VCaP (cell line): ENCODE data around the gene NCBP2.

Experiments
- H3K27ac ChIP-seq: fragments of 450-650 bp; 2 replicates; pipeline ENCODE4 v1.5.1; 2017
- TF ChIP-seq, protein P1 (sequence below): fragments of 450-650 bp; conservative IDR thresholded peaks from 2 replicates; pipeline ENCODE4 v1.5.1; 2017; ENCODE audit warnings: mild to moderate bottlenecking, moderate library complexity

NCBP2 gene

DNA sequence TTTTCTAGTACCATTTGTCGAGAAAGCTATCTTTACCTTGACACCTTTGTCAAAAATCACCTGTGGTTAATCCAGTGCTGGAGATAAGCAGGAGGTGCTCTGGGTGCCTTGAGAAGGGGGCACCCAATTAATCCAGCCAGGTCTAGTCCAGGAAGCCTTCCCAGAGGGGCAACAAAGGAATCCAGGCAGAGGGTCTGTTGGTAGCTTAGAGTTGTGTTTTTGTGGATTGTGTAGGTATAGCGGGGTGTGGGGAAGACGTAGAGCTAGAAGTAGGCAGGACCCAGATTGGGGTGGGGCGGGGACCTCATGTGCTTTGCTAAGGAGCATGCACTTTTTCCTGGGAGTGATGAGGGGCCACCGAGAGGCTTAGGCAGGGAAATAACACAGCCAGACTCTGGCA is 32.3 kb upstream of the NCBP2 start:
- H3K27ac ChIP-seq: no peak overlapping the region
- TF ChIP-seq, protein P1, sequence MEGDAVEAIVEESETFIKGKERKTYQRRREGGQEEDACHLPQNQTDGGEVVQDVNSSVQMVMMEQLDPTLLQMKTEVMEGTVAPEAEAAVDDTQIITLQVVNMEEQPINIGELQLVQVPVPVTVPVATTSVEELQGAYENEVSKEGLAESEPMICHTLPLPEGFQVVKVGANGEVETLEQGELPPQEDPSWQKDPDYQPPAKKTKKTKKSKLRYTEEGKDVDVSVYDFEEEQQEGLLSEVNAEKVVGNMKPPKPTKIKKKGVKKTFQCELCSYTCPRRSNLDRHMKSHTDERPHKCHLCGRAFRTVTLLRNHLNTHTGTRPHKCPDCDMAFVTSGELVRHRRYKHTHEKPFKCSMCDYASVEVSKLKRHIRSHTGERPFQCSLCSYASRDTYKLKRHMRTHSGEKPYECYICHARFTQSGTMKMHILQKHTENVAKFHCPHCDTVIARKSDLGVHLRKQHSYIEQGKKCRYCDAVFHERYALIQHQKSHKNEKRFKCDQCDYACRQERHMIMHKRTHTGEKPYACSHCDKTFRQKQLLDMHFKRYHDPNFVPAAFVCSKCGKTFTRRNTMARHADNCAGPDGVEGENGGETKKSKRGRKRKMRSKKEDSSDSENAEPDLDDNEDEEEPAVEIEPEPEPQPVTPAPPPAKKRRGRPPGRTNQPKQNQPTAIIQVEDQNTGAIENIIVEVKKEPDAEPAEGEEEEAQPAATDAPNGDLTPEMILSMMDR: no peak

DNA sequence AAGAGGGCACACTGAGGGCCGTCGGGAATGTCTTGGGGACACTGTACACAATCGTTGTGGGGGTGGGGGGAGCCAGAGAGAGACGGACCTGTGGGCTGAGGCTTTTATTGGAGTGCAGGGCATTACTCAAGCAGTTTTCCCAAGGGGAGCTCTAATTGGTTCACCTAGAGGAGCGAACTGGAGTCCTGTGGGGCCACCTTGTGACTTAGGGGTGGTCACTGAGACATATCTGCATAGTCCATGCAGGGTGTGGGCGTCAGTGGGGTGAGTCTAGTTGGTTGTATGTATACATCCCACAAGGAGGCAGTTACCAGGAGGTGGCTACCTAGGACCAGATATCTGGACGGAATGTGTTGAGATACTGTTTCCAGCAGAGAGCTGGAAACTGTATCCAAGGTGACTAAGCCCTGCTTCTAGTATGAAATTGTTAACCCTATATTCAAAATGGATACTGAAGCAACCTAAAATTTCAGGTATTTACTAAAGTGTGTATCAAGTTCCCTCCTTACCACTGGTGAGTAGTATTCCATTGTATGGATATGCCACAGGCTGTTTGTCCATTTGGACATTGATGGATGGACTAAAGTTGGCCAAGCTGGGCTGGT is 28.9 kb upstream of the NCBP2 start:
- TF ChIP-seq, protein P1: no peak
- H3K27ac ChIP-seq: peak overlapping the region; percentile 68

DNA sequence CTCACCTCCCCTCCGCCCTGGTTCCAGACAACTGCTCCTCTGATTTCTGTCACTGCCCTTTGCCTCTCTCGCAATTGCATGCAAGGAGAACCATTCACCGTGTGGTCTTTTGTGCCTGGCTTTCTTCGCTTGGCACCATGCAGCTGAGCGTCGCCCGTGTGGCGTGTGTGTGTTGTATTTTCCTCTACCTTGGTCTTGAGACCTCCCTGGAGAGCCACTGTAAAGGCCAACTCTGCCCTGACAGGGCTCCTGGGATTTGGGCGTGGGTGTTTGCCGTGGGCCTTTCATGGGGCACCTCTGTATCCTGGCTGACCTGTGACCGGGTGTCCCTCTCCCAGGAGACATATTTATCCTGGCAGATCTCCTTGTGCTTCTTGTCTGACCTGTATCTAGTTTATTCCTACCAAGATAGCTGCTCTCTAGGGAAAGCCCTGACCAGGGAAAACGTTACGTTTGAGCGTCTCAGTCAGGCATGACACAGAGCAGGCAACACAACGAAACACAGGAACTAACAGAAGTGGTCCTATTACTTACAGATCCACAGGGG is 28.3 kb upstream of the NCBP2 start:
- TF ChIP-seq, protein P1: no peak
- peak overlapping the region; percentile 68 for H3K27ac ChIP-seq

DNA sequence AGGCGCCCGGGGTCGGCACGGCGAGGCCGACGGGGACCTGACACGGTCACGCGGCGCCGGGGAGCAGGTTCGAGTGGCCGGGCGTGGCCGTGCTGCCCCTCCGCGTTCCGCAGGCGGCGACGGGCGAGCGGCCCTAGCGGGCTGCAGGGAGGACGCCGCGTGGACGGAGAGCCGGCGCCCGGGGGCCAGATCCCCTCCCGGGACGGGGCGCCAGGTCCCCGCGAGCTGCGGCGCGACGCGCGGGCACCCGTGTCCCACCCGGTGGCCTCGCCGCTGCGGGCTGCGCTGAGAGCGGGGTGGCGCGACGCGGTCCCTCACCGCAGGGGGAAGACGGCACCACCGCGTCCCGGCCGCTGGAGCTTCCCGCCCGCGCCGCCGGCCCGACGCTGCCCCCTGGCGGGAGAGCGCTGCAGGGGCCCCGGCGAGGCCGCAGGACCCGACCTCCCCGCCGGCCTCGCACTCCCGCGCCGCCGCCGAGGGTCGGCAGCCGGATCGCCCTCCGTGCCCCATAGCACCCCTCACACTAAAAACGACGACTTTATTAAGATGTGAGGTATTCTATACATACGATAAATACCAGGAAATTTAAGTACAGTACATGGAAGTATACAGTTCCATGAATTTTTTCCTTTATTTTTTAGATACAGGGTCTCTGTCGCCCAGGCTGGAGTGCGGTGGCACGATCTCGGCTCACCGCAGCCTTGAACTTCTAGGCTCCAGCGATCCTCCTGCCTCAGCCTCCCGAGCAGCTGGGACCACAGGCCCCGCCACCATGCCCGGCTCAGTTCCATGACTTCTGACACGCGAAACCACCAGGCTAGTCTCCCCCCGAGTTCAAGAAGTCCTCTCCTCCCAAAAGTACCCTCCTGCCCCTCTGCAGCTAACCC is 27.6 kb upstream of the NCBP2 start:
- H3K27ac ChIP-seq: peak overlapping the region; percentile 68
- TF ChIP-seq, protein P1: peak; percentile 97

DNA sequence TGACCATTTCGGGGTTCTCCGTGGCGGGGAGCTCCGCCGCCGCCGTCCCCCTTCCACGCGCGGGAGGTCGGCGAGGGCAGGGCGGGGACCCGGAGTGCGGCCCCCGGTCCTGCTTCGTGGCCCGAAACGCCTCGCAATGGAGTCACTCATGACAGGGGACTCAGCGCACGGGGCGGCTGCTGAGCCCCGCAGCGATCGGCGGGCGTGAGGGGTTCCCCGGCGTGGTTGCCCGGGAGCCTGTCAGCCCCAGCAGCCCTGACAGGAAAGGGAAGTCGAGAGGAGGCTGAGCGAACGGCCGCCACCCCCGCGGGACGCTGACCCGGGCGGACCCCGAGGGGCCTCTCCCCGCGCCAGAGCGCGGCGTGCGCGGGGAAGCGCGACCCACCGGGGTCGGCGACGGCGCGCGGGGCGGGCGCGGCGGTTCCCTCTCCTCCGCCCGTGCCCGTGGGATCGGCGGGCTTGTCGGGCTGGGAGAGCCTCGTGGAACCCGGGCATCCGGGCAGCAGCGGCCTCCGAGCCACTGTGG is 26.9 kb upstream of the NCBP2 start:
- TF ChIP-seq, protein P1: no peak
- peak overlapping the region; percentile 68 for H3K27ac ChIP-seq

DNA sequence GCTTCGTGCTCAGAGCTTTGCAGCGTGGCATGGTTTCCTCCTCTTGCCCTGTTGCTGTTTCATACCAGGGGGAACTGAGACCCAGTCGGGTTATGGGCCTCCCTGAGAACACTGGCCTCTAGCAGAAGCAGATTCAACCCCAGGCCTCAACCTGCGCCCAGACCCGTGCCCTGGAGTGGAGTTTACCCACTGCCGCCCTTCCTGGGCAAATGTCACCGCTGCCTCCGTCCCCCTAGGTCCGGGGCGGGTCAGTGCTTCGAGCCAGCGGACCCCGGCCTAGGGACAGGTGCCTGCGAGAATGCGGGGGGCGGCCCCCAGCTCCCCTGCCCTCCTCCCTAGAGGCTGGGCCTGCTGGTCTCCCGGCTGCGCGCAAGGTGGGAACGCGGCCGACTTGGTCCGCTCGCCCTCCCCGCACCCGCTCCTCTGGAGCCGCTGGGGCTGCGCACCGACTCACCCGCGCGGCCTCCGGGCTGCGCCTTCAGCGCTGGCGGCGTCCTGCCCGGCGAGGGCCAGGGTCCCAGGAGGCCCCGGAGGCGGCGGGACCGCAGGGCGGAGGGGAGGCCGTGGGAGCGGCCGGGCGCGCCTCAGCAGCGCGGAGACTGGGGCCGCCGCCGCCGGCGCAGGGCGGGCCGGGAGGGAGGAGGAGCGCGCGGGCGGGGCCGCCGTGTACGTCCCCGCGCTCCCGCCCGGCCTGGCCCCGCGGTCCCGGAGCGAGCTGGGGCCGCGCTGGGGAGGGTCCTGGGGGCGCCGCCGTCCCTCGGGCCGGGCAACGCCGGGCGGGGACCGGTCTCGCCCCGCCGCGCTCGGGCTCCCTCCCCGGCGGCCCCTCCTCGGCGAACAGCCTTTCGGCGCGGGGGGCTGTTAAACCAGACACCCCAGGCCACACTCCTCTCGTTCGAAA is 26.2 kb upstream of the NCBP2 start, which contains the start of gene PIGZ:
PIGZ (minus strand) TSS at position 601 of the 901 bp plus-strand sequence. CDS start 16,802 bp downstream, outside the sequence.
- TF ChIP-seq, protein P1: no peak
- H3K27ac ChIP-seq: peak within 1 kb of the TSS; percentile 68
